CD4-positive, alpha-beta T cell treated with Interferon gamma for 1 hour (primary cell): Measurements from ENCODE around the gene WDR49.
A peak's percentile ranks its signal among the peaks of the same experiment; 100 is the strongest.

Source experiments
- DNase-seq: peaks from one replicate; pipeline ENCODE4 v3.0.0-alpha.2; 2020

Gene WDR49

GRCh38 chr3:167611718-167612117 lies 42.0 kb downstream of the WDR49 start:
- DNase-seq: no peak

- DNase-seq: no peak
Observed at GRCh38 chr3:167609156-167609555, 44.6 kb downstream of the WDR49 start.

- DNase-seq: no peak
Observed at GRCh38 chr3:167606836-167607235, 46.9 kb downstream of the WDR49 start.

GRCh38 chr3:167605871-167606270 lies 47.9 kb downstream of the WDR49 start:
- no peak for DNase-seq

GRCh38 chr3:167602041-167602440 lies 51.7 kb downstream of the WDR49 start:
- no peak for DNase-seq

GRCh38 chr3:167587651-167588050 lies 66.1 kb downstream of the WDR49 start:
- no peak for DNase-seq

GRCh38 chr3:167575000-167575600 lies 78.6 kb downstream of the WDR49 start:
- no peak for DNase-seq

- no peak for DNase-seq
Observed at GRCh38 chr3:167572991-167573390, 80.8 kb downstream of the WDR49 start.

GRCh38 chr3:167568634-167569033 lies 85.1 kb downstream of the WDR49 start:
- no peak for DNase-seq

GRCh38 chr3:167565489-167565888 lies 88.3 kb downstream of the WDR49 start:
- DNase-seq: no peak

- DNase-seq: no peak
Observed at GRCh38 chr3:167564612-167565011, 89.1 kb downstream of the WDR49 start.

- DNase-seq: no peak
Observed at GRCh38 chr3:167559924-167560323, 93.8 kb downstream of the WDR49 start.

GRCh38 chr3:167554898-167555297 lies 98.8 kb downstream of the WDR49 start:
- no peak for DNase-seq

- no peak for DNase-seq
Observed at GRCh38 chr3:167538081-167538480, 115.7 kb downstream of the WDR49 start.

- peak; percentile 28 for DNase-seq
Observed at GRCh38 chr3:167521006-167521355, 132.8 kb downstream of the WDR49 start.

GRCh38 chr3:167520266-167521005 lies 133.3 kb downstream of the WDR49 start:
- no peak for DNase-seq

GRCh38 chr3:167507954-167508353 lies 145.8 kb downstream of the WDR49 start:
- no peak for DNase-seq

GRCh38 chr3:167502401-167502800 lies 151.3 kb downstream of the WDR49 start:
- no peak for DNase-seq

- no peak for DNase-seq
Observed at GRCh38 chr3:167501941-167502340, 151.8 kb downstream of the WDR49 start.

GRCh38 chr3:167497903-167498302 lies 155.8 kb downstream of the WDR49 start:
- DNase-seq: no peak

GRCh38 chr3:167493244-167493643 lies 160.5 kb downstream of the WDR49 start:
- no peak for DNase-seq

GRCh38 chr3:167491621-167492020 lies 162.1 kb downstream of the WDR49 start:
- DNase-seq: no peak

GRCh38 chr3:167489571-167489970 lies 164.2 kb downstream of the WDR49 start:
- no peak for DNase-seq

GRCh38 chr3:167487556-167487955 lies 166.2 kb downstream of the WDR49 start:
- DNase-seq: no peak

GRCh38 chr3:167484551-167484950 lies 169.2 kb downstream of the WDR49 start:
- DNase-seq: no peak
